GM12892 (cell line): ENCODE results near the gene DZANK1.

Experiments
- POLR2A ChIP-seq: IDR thresholded peaks from 2 replicates; pipeline ENCODE4 v1.6.1; 2011; ENCODE audit warnings: low read depth, low read length, control low read depth
- POLR2AphosphoS5 ChIP-seq: IDR thresholded peaks from 2 replicates; pipeline ENCODE4 v1.6.1; 2011; ENCODE audit warnings: low read depth, low read length, control low read depth
- TAF1 ChIP-seq: IDR thresholded peaks from 2 replicates; pipeline ENCODE4 v1.6.1; 2011; ENCODE audit warnings: low read depth, mild to moderate bottlenecking, control low read depth, low read length, borderline replicate concordance

DNA sequence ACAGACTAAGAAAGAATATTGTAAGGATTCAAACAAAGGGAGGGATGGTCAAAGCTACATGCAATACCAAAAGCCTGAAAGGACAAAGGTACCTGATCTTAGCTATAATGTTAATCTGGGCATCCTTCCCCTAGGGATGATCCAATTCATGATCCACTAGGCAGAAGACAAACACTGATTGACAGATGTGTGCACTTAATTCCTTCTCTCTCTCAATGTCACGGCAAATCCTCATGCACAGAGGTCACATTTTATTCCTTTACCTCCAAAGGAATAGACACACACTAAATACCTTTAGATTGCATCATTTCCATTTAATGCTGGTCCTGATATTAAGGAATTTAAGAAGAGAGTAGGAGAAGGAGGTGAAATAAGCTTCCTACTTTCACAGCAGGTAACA is 105.2 kb downstream of the DZANK1 start:
- TF ChIP-seq POLR2AphosphoS5 (no peak), POLR2A (no peak), TAF1 (no peak)
